ENCODE results near the gene CDC37L1. TPM values are rescaled to one million over a fixed set of nuclear protein-coding genes. Genes with fewer than 3 reads are reported as not detected.

The CDC37L1 gene
- total and polyA plus RNA-seq, 9 of the 15 experiments (the other 6 are each of a cell fraction or from before 2014, with no cell fraction given) = 1.5 to 7.9 (median 6.0) TPM

DNA sequence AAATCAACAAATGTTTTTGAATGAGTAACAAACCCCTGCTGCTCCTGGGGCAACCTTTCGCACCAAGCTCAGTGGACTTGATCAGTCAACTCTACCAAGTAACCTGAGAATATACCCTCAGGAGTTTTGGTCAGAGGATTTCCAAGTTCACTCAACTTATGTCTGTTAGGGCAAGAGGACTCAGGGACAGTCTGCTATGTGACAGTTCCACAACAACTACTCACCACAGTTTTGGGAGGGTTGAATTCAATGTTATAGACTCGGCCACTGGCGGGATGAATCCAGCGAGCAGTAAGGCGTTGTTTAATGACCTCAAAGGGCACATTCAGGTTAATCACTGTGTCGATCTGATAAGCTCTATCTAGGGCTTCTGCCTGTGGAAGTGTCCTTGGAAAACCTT is 39.5 kb downstream of the CDC37L1 start (continued):
- no peak for TF ChIP-seq CTBP1 (IDR thresholded peaks at IDR 0.05; ENCODE audit: borderline replicate concordance)
- no peak for TF ChIP-seq RBBP5 (IDR thresholded peaks at IDR 0.05; ENCODE audit: borderline replicate concordance, insufficient read depth, low read length, poor library complexity, severe bottlenecking)
- TF ChIP-seq ZNF717 (CRISPR knock-in tag; IDR thresholded peaks at IDR 0.05) = no peak

DNA sequence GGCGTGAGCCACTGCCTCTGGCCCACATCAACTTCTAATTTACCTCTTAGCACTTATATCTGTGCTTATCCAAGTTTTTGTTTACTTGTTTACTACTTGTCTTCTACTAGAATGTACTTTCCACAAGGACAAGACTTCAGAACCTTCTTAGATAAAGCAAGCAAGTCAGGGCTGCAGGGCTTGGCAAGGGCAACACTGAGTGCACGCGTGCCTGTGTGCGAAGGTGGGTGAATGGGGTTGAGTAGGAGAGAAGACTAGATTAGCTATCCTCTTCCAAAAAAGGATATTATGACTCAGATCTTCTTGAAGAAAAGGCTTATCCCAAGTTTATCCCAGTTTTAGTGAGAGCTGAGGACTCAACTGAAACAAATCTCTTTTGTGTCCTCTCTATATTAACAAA is 42.4 kb downstream of the CDC37L1 start:
- H3K79me2 ChIP-seq (ENCODE audit: control insufficient read depth, insufficient read depth, low read length) = peaks cover 14% of the 10 kb centered on the region
- FAIRE-seq (no peak), ATAC-seq (no peak), DNase-seq (ENCODE audit: extremely low read depth in 1 of 4, low spot score in 3 of 4) (no peak)
- in situ Hi-C loops (cut with MboI) (no loop called here), intact Hi-C loops (cut with micrococcal nuclease) (no loop called here)
- no peaks in the 10 kb centered on the region for H3K9me3 ChIP-seq (replicated peaks; ENCODE audit: control insufficient read depth, insufficient read depth, low read depth, low read length)
- H3K4me1 ChIP-seq (replicated peaks in 1 of 2; ENCODE audit: control insufficient read depth in 2 of 2, insufficient read depth in 2 of 2, low read length in 2 of 2) = no peaks in the 10 kb centered on the region
- H3K9me1 ChIP-seq (ENCODE audit: control insufficient read depth, insufficient read depth, low read length) = no peaks in the 10 kb centered on the region
- no peak for TF ChIP-seq JUN (IDR thresholded peaks at IDR 0.05; ENCODE audit: borderline replicate concordance, low read depth, low read length)
- no peak for TF ChIP-seq JUN (CRISPR knock-in tag; IDR thresholded peaks at IDR 0.05; ENCODE audit: borderline replicate concordance)
- no peak for TF ChIP-seq TAF15 (IDR thresholded peaks at IDR 0.05; ENCODE audit: low read depth, low read length)
- TF ChIP-seq SMARCB1 (IDR thresholded peaks at IDR 0.05; ENCODE audit: insufficient read length, low read depth) = no peak
- TF ChIP-seq ZNF507 (tag; conservative IDR thresholded peaks at IDR 0.05) = no peak
- POLR2A ChIA-PET = interaction anchor here (1.0 kb wide), 1 partner anchor 15 kb away, joined by 3 read pairs; no protein-coding TSS in a partner anchor
- no peak overlapping the region for H2AFZ ChIP-seq (ENCODE audit: low read depth, low read length)
- no peak overlapping the region for H3K4me2 ChIP-seq (ENCODE audit: insufficient read depth, low read length)
- no peak overlapping the region for H3K4me3 ChIP-seq
- H3K27me3 ChIP-seq (ENCODE audit: control insufficient read depth in 2 of 2, insufficient read depth in 2 of 2, low read length in 2 of 2) = no peaks in the 10 kb centered on the region
- CTCF ChIA-PET (ENCODE audit: low intra/inter-chr PET ratio) = no interaction called here
- H3K36me3 ChIP-seq (ENCODE audit: control insufficient read depth, insufficient read depth, low read length) = peaks cover 65% of the 10 kb centered on the region
- no peak overlapping the region for H3K9ac ChIP-seq (ENCODE audit: insufficient read depth in 1 of 2, low read depth in 2 of 2, low read length in 2 of 2)
- BruUV-seq (replicated peaks) = no TSS peak
- H3K27ac ChIP-seq (ENCODE audit: extremely low read depth, low read depth, low read length) = no peak overlapping the region
- 100% methylated on average over 3 of the region's 4 CpGs for WGBS (ENCODE audit: insufficient coverage, low coverage, missing lambda C conversion rate)
- no peaks in the 10 kb centered on the region for H4K20me1 ChIP-seq (replicated peaks; ENCODE audit: control insufficient read depth, insufficient read depth, low read length)
